ENCODE data around the gene CFAP251.

CFAP251 gene

DNA sequence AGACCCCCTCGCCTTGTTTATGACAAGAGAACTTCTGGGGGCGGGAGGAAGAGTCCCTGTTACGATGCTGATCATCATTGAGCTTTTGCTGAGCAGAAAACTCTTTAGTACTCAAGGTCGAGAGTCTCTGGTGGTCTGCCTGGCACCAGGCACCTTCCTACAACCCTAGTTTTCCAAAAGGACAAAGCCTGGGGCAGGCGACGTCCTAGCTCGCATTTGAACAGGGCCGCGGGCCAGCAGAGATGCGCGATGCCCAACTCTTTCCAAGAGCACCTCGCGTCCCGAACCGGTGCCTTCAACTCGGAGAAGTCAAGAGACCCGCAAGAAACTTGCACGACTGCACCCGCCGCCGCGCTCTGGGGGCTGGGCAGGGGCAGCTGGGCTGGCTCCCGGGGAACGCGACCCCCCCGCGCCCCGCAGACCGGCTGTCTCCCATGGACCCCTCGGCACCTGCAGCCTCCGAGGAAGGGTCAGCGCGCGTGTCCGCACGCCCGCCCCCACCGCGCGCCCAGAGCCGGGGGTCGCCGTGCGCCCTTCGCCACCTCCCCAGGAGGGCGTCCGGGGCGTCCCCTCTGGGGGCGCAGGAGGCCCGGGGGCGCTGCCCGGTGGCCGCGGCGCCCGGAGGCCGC, 102.9 kb downstream of the CFAP251 start:
- in situ Hi-C loops (cut with MboI; ENCODE audit: low pct_unique_long_range_greater_than_20kb, low sequenced_read_pairs, unreplicated experiment), result no loop called here
- no peak for DNase-seq (ENCODE audit: low spot score)
- TF ChIP-seq, protein P1, sequence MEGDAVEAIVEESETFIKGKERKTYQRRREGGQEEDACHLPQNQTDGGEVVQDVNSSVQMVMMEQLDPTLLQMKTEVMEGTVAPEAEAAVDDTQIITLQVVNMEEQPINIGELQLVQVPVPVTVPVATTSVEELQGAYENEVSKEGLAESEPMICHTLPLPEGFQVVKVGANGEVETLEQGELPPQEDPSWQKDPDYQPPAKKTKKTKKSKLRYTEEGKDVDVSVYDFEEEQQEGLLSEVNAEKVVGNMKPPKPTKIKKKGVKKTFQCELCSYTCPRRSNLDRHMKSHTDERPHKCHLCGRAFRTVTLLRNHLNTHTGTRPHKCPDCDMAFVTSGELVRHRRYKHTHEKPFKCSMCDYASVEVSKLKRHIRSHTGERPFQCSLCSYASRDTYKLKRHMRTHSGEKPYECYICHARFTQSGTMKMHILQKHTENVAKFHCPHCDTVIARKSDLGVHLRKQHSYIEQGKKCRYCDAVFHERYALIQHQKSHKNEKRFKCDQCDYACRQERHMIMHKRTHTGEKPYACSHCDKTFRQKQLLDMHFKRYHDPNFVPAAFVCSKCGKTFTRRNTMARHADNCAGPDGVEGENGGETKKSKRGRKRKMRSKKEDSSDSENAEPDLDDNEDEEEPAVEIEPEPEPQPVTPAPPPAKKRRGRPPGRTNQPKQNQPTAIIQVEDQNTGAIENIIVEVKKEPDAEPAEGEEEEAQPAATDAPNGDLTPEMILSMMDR (IDR thresholded peaks at IDR 0.05; ENCODE audit: extremely low read depth, insufficient read depth, missing control alignments), result no peak

DNA sequence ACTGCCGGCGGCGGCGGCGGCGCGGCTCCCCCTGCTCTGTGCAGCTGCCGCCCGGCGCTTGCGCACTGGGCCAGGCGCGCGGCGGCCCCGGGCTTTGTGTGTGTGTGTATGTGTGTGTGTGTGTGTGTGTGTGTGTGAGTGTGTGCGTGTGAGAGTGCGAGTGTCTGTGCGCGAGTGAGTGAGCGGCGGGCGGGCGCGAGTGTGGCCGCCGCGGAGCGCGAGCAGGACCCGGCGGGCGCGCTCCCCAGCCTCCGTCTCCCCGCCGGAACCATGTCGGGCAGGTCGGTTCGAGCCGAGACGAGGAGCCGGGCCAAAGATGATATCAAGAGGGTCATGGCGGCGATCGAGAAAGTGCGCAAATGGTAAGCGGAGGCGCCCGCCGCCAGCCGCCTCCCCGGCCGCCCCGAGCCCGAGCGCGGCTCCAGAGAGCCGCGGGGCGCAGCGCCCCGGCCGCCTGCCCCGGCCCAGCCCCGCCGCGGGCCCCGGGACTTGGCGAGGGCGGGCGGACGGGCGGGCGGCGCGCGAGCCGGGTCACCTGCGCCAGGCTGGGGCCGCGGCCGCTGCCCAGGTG, 103.5 kb downstream of the CFAP251 start, which contains the start of gene BCL7A:
Gene BCL7A (plus strand): TSS at position 63 of the 571 bp plus-strand sequence. CDS start 208 bp downstream, at position 271.
- in situ Hi-C loops (cut with MboI; ENCODE audit: low pct_unique_long_range_greater_than_20kb, low sequenced_read_pairs, unreplicated experiment), result no loop called here
- peak; percentile 88 for DNase-seq (ENCODE audit: low spot score)
- TF ChIP-seq, protein P1 (IDR thresholded peaks at IDR 0.05; ENCODE audit: extremely low read depth, insufficient read depth, missing control alignments), result no peak

DNA sequence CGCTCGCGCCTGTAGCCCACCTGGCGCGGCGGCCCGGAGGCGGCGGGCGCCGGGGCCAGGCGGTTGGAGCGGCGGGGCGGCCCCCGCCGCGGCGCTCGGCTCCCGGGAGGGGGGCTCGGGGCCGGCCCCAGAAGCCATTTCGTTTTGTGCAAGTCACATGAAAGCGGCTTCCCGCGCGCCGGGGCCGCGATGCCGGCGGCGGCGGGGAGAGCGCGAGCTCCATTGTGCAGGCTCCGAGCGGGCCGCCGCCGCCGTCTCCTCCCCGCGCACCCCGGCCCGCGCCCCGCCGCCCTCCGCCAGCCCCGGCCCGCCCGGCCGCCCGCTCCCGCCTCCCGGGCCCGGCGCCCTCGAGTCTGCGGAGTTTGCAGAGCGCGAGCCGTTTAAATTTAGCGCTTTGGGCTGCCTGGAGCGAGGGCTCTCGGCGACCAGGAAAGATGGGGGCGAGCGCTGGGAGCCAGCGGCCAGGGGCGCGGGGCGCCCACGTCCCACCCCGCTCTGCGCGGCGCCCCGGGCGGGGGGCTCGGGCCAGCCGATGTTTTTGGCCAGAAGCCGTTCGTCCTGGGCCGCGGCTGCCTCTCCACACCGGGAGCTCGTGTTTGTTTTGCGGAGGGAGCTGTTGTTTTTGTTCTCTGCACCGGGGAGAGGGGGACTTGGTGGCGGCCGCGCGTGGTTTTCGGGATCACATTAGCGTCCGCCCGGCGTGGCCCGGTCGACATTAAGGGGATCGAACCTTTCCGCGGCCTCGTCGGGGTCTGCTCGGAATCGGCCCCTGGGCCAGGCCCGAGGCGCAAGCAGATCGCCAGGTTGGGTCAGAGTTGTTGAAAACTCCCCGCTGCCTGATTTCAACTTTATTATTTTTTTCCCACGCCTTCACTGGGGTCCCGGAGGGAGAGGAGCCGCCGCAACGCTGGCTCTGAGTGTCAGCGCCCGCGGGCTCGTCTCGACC, 104.3 kb downstream of the CFAP251 start:
- peak; percentile 77 for DNase-seq (ENCODE audit: low spot score)
- TF ChIP-seq, protein P1 (IDR thresholded peaks at IDR 0.05; ENCODE audit: extremely low read depth, insufficient read depth, missing control alignments), result no peak
- in situ Hi-C loops (cut with MboI; ENCODE audit: low pct_unique_long_range_greater_than_20kb, low sequenced_read_pairs, unreplicated experiment), result no loop called here

DNA sequence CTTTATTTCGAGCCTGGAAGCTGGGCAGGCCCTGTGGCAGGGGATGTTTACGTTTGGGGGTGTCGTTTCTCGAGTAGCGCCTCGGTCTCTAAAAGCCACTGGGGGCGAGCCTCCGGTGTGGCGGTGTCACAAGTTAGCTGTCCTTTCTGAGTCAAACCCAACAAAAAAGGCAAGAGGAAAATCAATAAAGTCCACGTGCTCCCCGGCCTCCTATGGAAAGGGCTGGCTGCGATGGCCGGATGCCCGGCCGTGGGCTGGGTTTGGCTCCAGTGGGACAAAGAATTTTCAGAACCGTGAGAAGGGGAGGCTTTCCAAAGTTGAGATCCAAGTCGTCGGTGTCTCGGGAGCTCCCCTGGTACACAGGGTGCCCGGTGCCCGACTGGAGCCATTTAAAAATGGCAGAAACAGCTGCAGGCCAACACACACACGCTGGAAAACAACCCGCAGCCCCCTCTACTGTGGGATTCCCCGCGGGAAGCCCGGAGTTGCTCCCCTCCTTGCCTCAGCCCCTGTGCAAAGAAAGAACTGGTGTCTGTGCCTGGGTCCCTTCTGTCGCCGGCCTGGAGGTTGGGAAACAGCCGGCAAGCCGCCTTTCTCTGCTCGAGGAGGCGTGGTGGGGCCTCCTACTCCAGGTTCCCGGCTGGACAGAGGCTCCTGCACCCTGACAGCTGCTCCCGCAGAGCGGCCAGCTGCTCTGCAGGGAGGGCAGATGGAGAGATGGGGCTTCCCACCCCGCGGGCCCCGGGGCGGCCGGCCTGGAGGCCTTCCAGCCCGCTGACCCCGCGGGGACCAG, 105.1 kb downstream of the CFAP251 start:
- peak; percentile 83 for DNase-seq (ENCODE audit: low spot score)
- TF ChIP-seq, protein P1 (IDR thresholded peaks at IDR 0.05; ENCODE audit: extremely low read depth, insufficient read depth, missing control alignments), result no peak
- in situ Hi-C loops (cut with MboI; ENCODE audit: low pct_unique_long_range_greater_than_20kb, low sequenced_read_pairs, unreplicated experiment), result no loop called here

DNA sequence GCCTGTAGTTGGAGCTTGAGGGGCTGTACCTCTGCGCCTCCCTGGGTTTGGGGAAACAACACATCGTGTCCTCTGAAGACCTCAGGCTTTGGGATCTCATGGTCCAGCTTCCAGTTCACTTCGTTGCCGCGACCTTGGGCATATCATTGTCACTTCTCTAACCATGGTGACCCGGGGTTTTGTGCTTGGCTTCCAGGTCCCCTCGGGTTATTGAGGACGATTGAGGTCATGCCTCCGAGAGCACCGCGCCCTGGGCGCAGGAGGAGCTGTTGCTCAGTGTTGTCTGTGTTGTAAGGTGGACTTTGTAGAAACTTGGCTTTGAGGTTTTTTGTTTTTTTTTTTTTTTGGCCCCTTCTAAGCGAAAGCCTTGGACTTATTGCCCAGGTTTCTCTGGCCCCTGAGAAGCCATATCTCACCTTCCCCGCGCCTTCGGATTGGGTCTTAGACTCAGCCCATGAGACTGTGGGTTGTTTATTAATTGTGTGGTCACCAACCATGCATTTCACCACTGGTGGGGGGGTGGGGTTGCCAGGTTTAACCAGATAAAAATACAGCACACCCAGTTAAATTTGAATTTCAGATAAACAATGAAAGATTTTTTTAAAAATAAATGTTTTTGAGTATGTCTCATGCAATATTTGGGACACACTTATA, 105.9 kb downstream of the CFAP251 start:
- in situ Hi-C loops (cut with MboI; ENCODE audit: low pct_unique_long_range_greater_than_20kb, low sequenced_read_pairs, unreplicated experiment), result no loop called here
- TF ChIP-seq, protein P1 (IDR thresholded peaks at IDR 0.05; ENCODE audit: extremely low read depth, insufficient read depth, missing control alignments), result no peak
- DNase-seq (ENCODE audit: low spot score), result no peak
